ENCODE results near the gene ANKRD13B.

DNA sequence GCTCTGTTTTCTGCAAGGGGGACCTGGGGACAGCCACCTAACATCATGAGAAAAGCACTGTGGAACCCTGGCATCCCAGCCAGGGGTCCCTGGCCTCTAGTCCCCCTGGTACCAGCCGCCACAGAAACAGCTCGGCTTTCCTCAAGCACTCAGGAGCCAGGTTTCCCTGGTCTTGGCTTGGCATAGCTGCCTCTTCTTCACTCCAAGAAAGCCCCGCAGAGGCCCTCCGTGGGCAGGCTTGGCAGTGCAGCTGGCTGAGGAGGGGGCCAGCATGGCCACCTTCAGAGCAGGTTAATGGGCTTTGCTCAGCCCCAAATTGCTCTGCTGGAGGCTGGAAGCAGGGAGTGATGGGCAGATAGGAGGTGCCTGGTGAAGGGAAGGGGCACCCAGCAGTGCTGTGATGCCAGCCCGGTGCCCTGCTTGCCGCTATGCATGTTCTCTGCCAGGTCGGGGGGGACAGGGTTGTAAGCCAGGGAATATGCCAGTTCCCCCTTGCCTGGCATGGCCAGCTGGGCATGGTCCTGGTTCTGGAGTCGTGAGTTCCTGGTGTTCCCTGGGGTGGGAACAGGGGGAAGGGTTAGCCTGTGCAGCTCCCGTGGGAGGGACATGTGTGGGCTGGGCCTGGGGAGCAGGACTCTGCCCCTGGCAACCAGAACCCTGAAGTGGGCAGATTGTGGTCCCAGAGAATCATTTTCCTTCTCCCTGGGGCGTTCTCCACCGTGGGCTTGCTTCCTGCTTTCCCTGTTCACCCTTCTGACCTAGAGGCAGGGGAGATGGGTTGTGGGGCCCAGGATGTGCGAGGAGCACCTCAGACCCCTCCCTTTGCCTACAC, 3.2 kb downstream of the ANKRD13B start:
- TF ChIP-seq, protein P1, sequence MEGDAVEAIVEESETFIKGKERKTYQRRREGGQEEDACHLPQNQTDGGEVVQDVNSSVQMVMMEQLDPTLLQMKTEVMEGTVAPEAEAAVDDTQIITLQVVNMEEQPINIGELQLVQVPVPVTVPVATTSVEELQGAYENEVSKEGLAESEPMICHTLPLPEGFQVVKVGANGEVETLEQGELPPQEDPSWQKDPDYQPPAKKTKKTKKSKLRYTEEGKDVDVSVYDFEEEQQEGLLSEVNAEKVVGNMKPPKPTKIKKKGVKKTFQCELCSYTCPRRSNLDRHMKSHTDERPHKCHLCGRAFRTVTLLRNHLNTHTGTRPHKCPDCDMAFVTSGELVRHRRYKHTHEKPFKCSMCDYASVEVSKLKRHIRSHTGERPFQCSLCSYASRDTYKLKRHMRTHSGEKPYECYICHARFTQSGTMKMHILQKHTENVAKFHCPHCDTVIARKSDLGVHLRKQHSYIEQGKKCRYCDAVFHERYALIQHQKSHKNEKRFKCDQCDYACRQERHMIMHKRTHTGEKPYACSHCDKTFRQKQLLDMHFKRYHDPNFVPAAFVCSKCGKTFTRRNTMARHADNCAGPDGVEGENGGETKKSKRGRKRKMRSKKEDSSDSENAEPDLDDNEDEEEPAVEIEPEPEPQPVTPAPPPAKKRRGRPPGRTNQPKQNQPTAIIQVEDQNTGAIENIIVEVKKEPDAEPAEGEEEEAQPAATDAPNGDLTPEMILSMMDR (conservative IDR thresholded peaks at IDR 0.05): no peak
- TF ChIP-seq ZFX (IDR thresholded peaks at IDR 0.05): no peak
